ENCODE data around the gene ZNF362.

- TF ChIP-seq EZH2 (IDR thresholded peaks at IDR 0.05; ENCODE audit: low read length, missing control alignments), result no peak
- TF ChIP-seq CTCF (conservative IDR thresholded peaks at IDR 0.05 in 1 of 2, IDR thresholded peaks at IDR 0.05 in 1 of 2; ENCODE audit: low read depth in 1 of 2, low read length in 2 of 2), result no peak
These were observed 92.4 kb downstream of the ZNF362 start for GRCh38 chr1:33348676-33349080.
